GM19397 (cell line): ENCODE data around the gene CCDC24.

Source experiments
- ATAC-seq: cut with Tn5 transposase; IDR thresholded peaks from one replicate; pipeline ENCODE4 v1.9.1; 2021; ENCODE audit warnings: mild to moderate bottlenecking, moderate library complexity; ENCODE audit not compliant: unreplicated experiment

CCDC24 gene

GRCh38 chr1:43962324-43962723 is 29.1 kb upstream of the CCDC24 start:
- ATAC-seq: no peak

GRCh38 chr1:43963006-43963405 is 28.4 kb upstream of the CCDC24 start:
- ATAC-seq: no peak

- ATAC-seq: no peak
These were observed 27.5 kb upstream of the CCDC24 start for GRCh38 chr1:43963890-43964289.

- ATAC-seq: no peak
These were observed 26.1 kb upstream of the CCDC24 start for GRCh38 chr1:43965316-43965715.

- no peak for ATAC-seq
These were observed 23.0 kb upstream of the CCDC24 start for GRCh38 chr1:43968348-43968948.

GRCh38 chr1:43969416-43969745 is 22.0 kb upstream of the CCDC24 start:
- ATAC-seq: peak; percentile 3

- peak; percentile 86 for ATAC-seq
These were observed 21.5 kb upstream of the CCDC24 start, which contains the start of gene DPH2 for GRCh38 chr1:43969746-43970466. TSS of gene DPH2 (plus strand) at chr1:43970010. CDS start at chr1:43970176, 166 bp downstream.

- ATAC-seq: no peak
These were observed 20.9 kb upstream of the CCDC24 start for GRCh38 chr1:43970502-43970901.

- no peak for ATAC-seq
These were observed 20.5 kb upstream of the CCDC24 start for GRCh38 chr1:43970911-43971310.

- no peak for ATAC-seq
These were observed 19.9 kb upstream of the CCDC24 start for GRCh38 chr1:43971336-43971980.

- no peak for ATAC-seq
These were observed 17.4 kb upstream of the CCDC24 start for GRCh38 chr1:43973981-43974442.

GRCh38 chr1:43974443-43975248 is 16.8 kb upstream of the CCDC24 start, which contains the start of gene ATP6V0B:
TSS of gene ATP6V0B (plus strand) at chr1:43974960. CDS start at chr1:43975041, 81 bp downstream.
- peak; percentile 66 for ATAC-seq

GRCh38 chr1:43975249-43975961 is 16.0 kb upstream of the CCDC24 start:
- ATAC-seq: no peak

GRCh38 chr1:43976045-43976444 is 15.4 kb upstream of the CCDC24 start:
- no peak for ATAC-seq

GRCh38 chr1:43976890-43977289 is 14.5 kb upstream of the CCDC24 start:
- no peak for ATAC-seq

- no peak for ATAC-seq
These were observed 13.8 kb upstream of the CCDC24 start for GRCh38 chr1:43977376-43978263.

GRCh38 chr1:43978264-43978550 is 13.2 kb upstream of the CCDC24 start:
- ATAC-seq: no peak

- ATAC-seq: no peak
These were observed 12.7 kb upstream of the CCDC24 start, which contains the start of gene B4GALT2 for GRCh38 chr1:43978551-43979260. TSS of gene B4GALT2 (plus strand) at chr1:43979210. CDS start at chr1:43981161, 1,951 bp downstream.

GRCh38 chr1:43979261-43979527 is 12.2 kb upstream of the CCDC24 start:
- no peak for ATAC-seq
